ENCODE data around the gene GOLT1A.

DNA sequence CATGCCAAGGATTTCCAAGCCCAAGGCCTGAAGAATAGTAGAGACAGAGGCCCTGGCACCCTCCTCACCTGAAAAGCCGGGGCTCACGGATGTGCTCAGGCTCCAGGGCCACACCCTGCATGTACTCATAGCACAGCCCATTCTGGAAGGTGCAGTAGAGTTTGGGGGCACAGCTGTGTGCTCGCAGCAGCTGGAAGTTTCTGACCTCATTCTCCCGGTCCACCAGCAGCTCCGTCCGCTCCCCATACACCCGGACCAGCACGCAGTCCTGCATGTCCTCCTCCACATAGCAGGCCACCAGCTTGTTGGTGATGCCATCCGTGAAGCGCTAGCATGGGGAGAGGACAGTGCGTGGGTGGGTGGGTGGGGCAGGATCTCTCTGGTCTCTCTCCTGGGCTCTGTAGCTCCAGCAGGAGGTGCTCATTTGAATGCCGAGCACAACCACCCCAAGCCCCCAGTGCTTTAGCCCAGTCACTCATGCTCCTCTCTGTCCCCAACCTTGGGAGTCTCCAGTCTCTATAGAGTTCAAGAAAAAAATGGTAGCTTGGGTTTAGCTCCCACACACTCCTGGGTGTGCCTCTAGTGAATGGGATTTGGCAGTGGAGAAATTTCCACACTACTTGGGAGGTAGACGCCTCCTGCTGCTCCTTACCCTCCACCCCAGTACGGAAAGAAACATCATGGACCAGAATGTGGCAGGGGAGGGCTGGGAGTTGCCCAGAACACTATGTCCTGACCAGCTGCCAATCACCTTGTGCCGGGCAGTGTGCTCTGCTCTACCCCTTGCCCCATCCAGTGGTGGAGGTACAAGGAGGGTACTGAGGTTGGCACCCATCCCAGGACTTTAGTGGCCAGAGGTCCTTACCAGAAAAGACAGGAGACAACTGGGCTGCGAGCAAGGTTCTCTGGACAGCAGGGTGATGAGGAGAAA is 63.9 kb downstream of the GOLT1A start:
- TF ChIP-seq, protein P1, sequence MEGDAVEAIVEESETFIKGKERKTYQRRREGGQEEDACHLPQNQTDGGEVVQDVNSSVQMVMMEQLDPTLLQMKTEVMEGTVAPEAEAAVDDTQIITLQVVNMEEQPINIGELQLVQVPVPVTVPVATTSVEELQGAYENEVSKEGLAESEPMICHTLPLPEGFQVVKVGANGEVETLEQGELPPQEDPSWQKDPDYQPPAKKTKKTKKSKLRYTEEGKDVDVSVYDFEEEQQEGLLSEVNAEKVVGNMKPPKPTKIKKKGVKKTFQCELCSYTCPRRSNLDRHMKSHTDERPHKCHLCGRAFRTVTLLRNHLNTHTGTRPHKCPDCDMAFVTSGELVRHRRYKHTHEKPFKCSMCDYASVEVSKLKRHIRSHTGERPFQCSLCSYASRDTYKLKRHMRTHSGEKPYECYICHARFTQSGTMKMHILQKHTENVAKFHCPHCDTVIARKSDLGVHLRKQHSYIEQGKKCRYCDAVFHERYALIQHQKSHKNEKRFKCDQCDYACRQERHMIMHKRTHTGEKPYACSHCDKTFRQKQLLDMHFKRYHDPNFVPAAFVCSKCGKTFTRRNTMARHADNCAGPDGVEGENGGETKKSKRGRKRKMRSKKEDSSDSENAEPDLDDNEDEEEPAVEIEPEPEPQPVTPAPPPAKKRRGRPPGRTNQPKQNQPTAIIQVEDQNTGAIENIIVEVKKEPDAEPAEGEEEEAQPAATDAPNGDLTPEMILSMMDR (IDR thresholded peaks at IDR 0.05; ENCODE audit: borderline replicate concordance, extremely low read depth, low read length, poor library complexity, severe bottlenecking) = no peak
- no peak for TF ChIP-seq EZH2 (IDR thresholded peaks at IDR 0.05; ENCODE audit: borderline replicate concordance, low read depth, low read length, severe bottlenecking)
